Transverse colon (tissue), 4 donors: ENCODE results near the gene PHYHD1. TPM values are rescaled to one million over a fixed set of nuclear protein-coding genes. Genes with fewer than 3 reads are reported as not detected.

Experiments
- DNase-seq: peaks from one replicate; pipeline ENCODE4 v3.0.0-alpha.2; 2019
- H3K27ac ChIP-seq, 4 donors: fragments of 200-600 bp; sonication (generic); 2 replicates each; pipeline ENCODE4 v1.5.1; 2016 to 2018; ENCODE audit warnings: inconsistent platforms in 4 of 4
- H3K27me3 ChIP-seq: fragments of 200-600 bp; sonication (generic); 2 replicates; pipeline ENCODE4 v1.5.1; 2017; ENCODE audit warnings: inconsistent platforms
- H3K36me3 ChIP-seq, 4 donors: fragments of 200-600 bp; sonication (generic); 2 replicates each; pipeline ENCODE4 v1.5.1; 2017 to 2019; ENCODE audit warnings: inconsistent platforms in 4 of 4
- H3K4me1 ChIP-seq, 4 donors: fragments of 200-600 bp; sonication (generic); 2 replicates each; pipeline ENCODE4 v1.5.1; 2017 to 2020; ENCODE audit warnings: inconsistent platforms in 4 of 4
- H3K4me3 ChIP-seq, 4 donors: fragments of 200-600 bp; sonication (generic); 1 replicate in 1 of 4; 2 replicates in 3 of 4; pipeline versions ENCODE4 v1.5.1 to v1.6.1; 2017 to 2019; ENCODE audit warnings: inconsistent platforms in 4 of 4
- H3K9me3 ChIP-seq, 2 donors: fragments of 200-600 bp; sonication (generic); 2 replicates each; pipeline ENCODE4 v1.5.1; 2017 to 2019; ENCODE audit warnings: inconsistent platforms in 2 of 2
- CTCF ChIP-seq, 5 experiments: fragments of 200-600 bp in 3 of 5; fragments of 450-650 bp in 2 of 5; sonication (generic) in 3 of 5; IDR thresholded peaks; 1 replicate in 2 of 5; 2 replicates in 3 of 5; pipeline ENCODE4 v1.5.1; 2016 to 2017; ENCODE audit warnings: antibody characterized with exemption in 5 of 5, inconsistent platforms in 3 of 5, mild to moderate bottlenecking in 2 of 5, moderate library complexity in 1 of 5
- EP300 ChIP-seq: sonication (generic); formaldehyde crosslinking; IDR thresholded peaks from one replicate; pipeline ENCODE4 v1.6.1; 2017; ENCODE audit warnings: antibody characterized with exemption, low read depth
- POLR2A ChIP-seq: fragments of 450-650 bp; IDR thresholded peaks from one replicate; pipeline ENCODE4 v1.6.1; 2016; ENCODE audit warnings: antibody characterized with exemption, mild to moderate bottlenecking, moderate library complexity
- POLR2AphosphoS5 ChIP-seq, 3 donors: sonication (generic); formaldehyde crosslinking; IDR thresholded peaks; one replicate each; pipeline ENCODE4 v1.6.1; 2016; ENCODE audit warnings: antibody characterized with exemption in 3 of 3
- WGBS, 2 donors: methylation state at CpG; one replicate each; pipeline ENCODE4 v1.1.5; 2018; ENCODE audit warnings: low coverage in 1 of 2; 5-methylcytosine and 5-hydroxymethylcytosine counted together
- in situ Hi-C, 4 donors: fragments of 200-750 bp; cut with MboI; loops; one replicate each; pipeline versions ENCODE4 v1.15.0 to v1.15.1; 2017; ENCODE audit warnings: low sequenced_read_pairs in 3 of 4, low pct_ligation_motif_present in 1 of 4, low pct_unique_long_range_greater_than_20kb in 1 of 4
- intact Hi-C: fragments of 100-400 bp; cut with DNase I; formaldehyde crosslinking; loops from one replicate; pipeline ENCODE4 v1.15.1; 2023; ENCODE audit warnings: low total_unique reads
- total RNA-seq, 4 donors: library from RNA; depleted of rRNA; stranded (reverse); fragments of >200 nt; gene quantifications; one replicate each; pipeline ENCODE4 v1.1.0, GENCODE V29; 2016

Gene PHYHD1
- total RNA-seq, 4 donors from 2014 or later = 3.2 to 22.4 (median 5.5) TPM

GRCh38 chr9:128910906-128911305 lies 9.9 kb upstream of the PHYHD1 start:
- H3K9me3 ChIP-seq = no peaks in the 10 kb centered on the region
- TF ChIP-seq CTCF (IDR thresholded peaks at IDR 0.05) (no peak), POLR2A (no peak), EP300 (no peak), POLR2AphosphoS5 (IDR thresholded peaks at IDR 0.05) (no peak)
- DNase-seq = no peak
- H3K27ac ChIP-seq = peak overlapping the region; percentile 22 to 68 (median 64)
- in situ Hi-C loops (no loop called here), intact Hi-C loops (no loop called here)
- peaks cover 0 to 20% (median 8%) of the 10 kb centered on the region in 4 donors for H3K36me3 ChIP-seq
- H3K4me1 ChIP-seq = peaks cover 29 to 34% (median 31%) of the 10 kb centered on the region in 4 donors
- no peaks in the 10 kb centered on the region for H3K27me3 ChIP-seq
- H3K4me3 ChIP-seq = no peak overlapping the region
- 92% methylated on average over 6 of the region's 6 CpGs; no CpG with 5 or more reads in 1 of the 2 donors for WGBS, 2 donors

- in situ Hi-C loops = no loop called here
- TF ChIP-seq POLR2A (no peak), EP300 (no peak), CTCF (IDR thresholded peaks at IDR 0.05) (no peak), POLR2AphosphoS5 (IDR thresholded peaks at IDR 0.05) (peak in 2 of 3 donors; percentile 16 to 32)
- H3K4me1 ChIP-seq = peaks cover 36 to 41% (median 38%) of the 10 kb centered on the region in 4 donors
- DNase-seq = no peak
- intact Hi-C loops = no loop called here
- H3K27ac ChIP-seq = peak overlapping the region; percentile 22 to 68 (median 64)
- no peaks in the 10 kb centered on the region for H3K27me3 ChIP-seq
- H3K4me3 ChIP-seq = no peak overlapping the region
- H3K9me3 ChIP-seq = no peaks in the 10 kb centered on the region
- peaks cover 0 to 20% (median 8%) of the 10 kb centered on the region in 4 donors for H3K36me3 ChIP-seq
- WGBS, 2 donors = 61% methylated on average over 8 of the region's 8 CpGs; no CpG with 5 or more reads in 1 of the 2 donors
Observed at GRCh38 chr9:128911529-128912035, 9.2 kb upstream of the PHYHD1 start.

- Histone ChIP-seq H3K27me3 (no peaks in the 10 kb centered on the region), H3K27ac (peak overlapping the region; percentile 22 to 68 (median 64)), H3K9me3 (no peaks in the 10 kb centered on the region), H3K4me3 (no peak overlapping the region), H3K4me1 (peaks cover 42 to 48% (median 45%) of the 10 kb centered on the region in 4 donors), H3K36me3 (peaks cover 0 to 18% (median 8%) of the 10 kb centered on the region in 4 donors)
- in situ Hi-C loops = no loop called here
- TF ChIP-seq POLR2A = no peak
- DNase-seq = no peak
- WGBS, 2 donors = 38 to 82% methylated on average over 1 to 15 of the region's 15 CpGs
- intact Hi-C loops = no loop called here
Observed at GRCh38 chr9:128912270-128912853, 8.4 kb upstream of the PHYHD1 start.

- Histone ChIP-seq H3K9me3 (no peaks in the 10 kb centered on the region), H3K4me3 (no peak overlapping the region), H3K27me3 (no peaks in the 10 kb centered on the region), H3K4me1 (peaks cover 42 to 52% (median 46%) of the 10 kb centered on the region in 4 donors), H3K27ac (peak overlapping the region; percentile 22 to 66 (median 58)), H3K36me3 (peaks cover 0 to 12% (median 5%) of the 10 kb centered on the region in 4 donors)
- intact Hi-C loops (no loop called here), in situ Hi-C loops (no loop called here)
- no peak for DNase-seq
- 77 to 97% methylated on average over 6 to 12 of the region's 15 CpGs for whole genome bisulfite sequencing, 2 donors
- no peak for TF ChIP-seq POLR2A
- TF ChIP-seq CTCF (IDR thresholded peaks at IDR 0.05) = no peak
- TF ChIP-seq EP300 = no peak
- TF ChIP-seq POLR2AphosphoS5 (IDR thresholded peaks at IDR 0.05) = no peak
Observed at GRCh38 chr9:128913048-128913900, 7.5 kb upstream of the PHYHD1 start.
